Measurements from ENCODE around the gene KLF13. TPM values are rescaled to one million over a fixed set of nuclear protein-coding genes. Genes with fewer than 3 reads are reported as not detected.

The KLF13 gene
- total and polyA plus RNA-seq, 10 of the 15 experiments (the other 5 are each of a cell fraction or from before 2014, with no cell fraction given), result 20.3 to 109 (median 51.4) TPM

DNA sequence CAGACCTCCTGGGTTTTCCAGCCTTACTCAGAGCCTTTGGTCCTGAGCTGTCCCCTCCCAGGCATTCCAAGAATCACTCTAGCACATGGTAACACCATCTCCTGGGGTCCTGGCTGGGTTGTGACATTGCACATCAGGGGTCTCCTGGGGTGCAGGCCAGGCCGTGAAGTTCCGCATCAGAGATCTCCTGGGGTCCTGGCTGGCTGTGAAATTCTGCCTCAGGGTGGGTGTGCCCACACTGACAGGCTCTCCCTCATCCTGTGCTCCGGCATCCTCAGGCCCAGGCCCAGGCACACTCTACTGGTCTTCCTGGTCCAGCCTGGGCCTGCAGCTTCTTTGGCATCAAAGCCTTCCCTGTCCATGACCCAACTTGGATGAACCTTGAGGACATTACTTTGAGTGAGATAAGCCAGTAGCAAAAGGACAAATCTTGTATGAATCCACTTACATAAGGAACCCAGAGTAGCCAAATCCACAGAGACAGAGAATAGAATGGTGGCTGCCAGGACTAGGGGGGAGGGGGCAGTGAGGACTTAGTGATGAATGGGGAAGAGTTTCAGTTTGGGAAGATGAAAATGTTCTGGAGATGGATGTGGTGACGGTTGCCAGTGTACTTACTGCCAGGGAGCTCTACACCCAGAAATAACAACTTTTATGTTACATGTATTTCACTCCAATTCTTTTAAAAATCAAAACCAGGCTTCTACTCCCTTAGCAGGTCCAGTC, 49.1 kb upstream of the KLF13 start:
- SMC1A ChIA-PET (ENCODE audit: uncharacterized antibody, unreplicated experiment), result no interaction called here
- no TSS peak for BruUV-seq (replicated peaks)
- TF ChIP-seq, protein P1, sequence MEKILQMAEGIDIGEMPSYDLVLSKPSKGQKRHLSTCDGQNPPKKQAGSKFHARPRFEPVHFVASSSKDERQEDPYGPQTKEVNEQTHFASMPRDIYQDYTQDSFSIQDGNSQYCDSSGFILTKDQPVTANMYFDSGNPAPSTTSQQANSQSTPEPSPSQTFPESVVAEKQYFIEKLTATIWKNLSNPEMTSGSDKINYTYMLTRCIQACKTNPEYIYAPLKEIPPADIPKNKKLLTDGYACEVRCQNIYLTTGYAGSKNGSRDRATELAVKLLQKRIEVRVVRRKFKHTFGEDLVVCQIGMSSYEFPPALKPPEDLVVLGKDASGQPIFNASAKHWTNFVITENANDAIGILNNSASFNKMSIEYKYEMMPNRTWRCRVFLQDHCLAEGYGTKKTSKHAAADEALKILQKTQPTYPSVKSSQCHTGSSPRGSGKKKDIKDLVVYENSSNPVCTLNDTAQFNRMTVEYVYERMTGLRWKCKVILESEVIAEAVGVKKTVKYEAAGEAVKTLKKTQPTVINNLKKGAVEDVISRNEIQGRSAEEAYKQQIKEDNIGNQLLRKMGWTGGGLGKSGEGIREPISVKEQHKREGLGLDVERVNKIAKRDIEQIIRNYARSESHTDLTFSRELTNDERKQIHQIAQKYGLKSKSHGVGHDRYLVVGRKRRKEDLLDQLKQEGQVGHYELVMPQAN (conservative IDR thresholded peaks at IDR 0.05), result no peak
- TF ChIP-seq BHLHE40 (IDR thresholded peaks at IDR 0.05; ENCODE audit: borderline replicate concordance in 1 of 2, low read depth in 2 of 2, low read length in 1 of 2) (no peak), GATAD2B (conservative IDR thresholded peaks at IDR 0.05; ENCODE audit: low read depth) (no peak), ZNF274 (IDR thresholded peaks at IDR 0.05; ENCODE audit: insufficient read depth, insufficient read length) (no peak), SIX5 (IDR thresholded peaks at IDR 0.05; ENCODE audit: low read depth, low read length, severe bottlenecking) (no peak), CBX3 (IDR thresholded peaks at IDR 0.05; ENCODE audit: borderline replicate concordance, low read depth) (no peak), SREBF1 (IDR thresholded peaks at IDR 0.05; ENCODE audit: low read length) (no peak), HDGF (IDR thresholded peaks at IDR 0.05) (no peak), FOS (IDR thresholded peaks at IDR 0.05; ENCODE audit: borderline replicate concordance, extremely low read depth, insufficient read length) (no peak), NR2C1 (IDR thresholded peaks at IDR 0.05) (no peak), MLLT1 (IDR thresholded peaks at IDR 0.05) (no peak), RB1 (IDR thresholded peaks at IDR 0.05; ENCODE audit: borderline replicate concordance) (no peak)
- TF ChIP-seq, protein P2, sequence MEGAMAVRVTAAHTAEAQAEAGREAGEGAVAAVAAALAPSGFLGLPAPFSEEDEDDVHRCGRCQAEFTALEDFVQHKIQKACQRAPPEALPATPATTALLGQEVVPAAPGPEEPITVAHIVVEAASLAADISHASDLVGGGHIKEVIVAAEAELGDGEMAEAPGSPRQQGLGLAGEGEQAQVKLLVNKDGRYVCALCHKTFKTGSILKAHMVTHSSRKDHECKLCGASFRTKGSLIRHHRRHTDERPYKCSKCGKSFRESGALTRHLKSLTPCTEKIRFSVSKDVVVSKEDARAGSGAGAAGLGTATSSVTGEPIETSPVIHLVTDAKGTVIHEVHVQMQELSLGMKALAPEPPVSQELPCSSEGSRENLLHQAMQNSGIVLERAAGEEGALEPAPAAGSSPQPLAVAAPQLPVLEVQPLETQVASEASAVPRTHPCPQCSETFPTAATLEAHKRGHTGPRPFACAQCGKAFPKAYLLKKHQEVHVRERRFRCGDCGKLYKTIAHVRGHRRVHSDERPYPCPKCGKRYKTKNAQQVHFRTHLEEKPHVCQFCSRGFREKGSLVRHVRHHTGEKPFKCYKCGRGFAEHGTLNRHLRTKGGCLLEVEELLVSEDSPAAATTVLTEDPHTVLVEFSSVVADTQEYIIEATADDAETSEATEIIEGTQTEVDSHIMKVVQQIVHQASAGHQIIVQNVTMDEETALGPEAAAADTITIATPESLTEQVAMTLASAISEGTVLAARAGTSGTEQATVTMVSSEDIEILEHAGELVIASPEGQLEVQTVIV (IDR thresholded peaks at IDR 0.05; ENCODE audit: borderline replicate concordance, partially characterized antibody), result no peak
- TF ChIP-seq, protein P3, sequence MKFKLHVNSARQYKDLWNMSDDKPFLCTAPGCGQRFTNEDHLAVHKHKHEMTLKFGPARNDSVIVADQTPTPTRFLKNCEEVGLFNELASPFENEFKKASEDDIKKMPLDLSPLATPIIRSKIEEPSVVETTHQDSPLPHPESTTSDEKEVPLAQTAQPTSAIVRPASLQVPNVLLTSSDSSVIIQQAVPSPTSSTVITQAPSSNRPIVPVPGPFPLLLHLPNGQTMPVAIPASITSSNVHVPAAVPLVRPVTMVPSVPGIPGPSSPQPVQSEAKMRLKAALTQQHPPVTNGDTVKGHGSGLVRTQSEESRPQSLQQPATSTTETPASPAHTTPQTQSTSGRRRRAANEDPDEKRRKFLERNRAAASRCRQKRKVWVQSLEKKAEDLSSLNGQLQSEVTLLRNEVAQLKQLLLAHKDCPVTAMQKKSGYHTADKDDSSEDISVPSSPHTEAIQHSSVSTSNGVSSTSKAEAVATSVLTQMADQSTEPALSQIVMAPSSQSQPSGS (IDR thresholded peaks at IDR 0.05; ENCODE audit: low read length), result no peak
- TF ChIP-seq, protein P4, sequence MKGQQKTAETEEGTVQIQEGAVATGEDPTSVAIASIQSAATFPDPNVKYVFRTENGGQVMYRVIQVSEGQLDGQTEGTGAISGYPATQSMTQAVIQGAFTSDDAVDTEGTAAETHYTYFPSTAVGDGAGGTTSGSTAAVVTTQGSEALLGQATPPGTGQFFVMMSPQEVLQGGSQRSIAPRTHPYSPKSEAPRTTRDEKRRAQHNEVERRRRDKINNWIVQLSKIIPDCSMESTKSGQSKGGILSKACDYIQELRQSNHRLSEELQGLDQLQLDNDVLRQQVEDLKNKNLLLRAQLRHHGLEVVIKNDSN (IDR thresholded peaks at IDR 0.05; ENCODE audit: borderline replicate concordance, extremely low read length, insufficient read depth, low read depth, low read length), result no peak

More for the DNA sequence above, 49.1 kb upstream of the KLF13 start:
- Histone ChIP-seq H4K20me1 (ENCODE audit: control insufficient read depth, insufficient read depth) (no peaks in the 10 kb centered on the region), H3K4me3 (no peak overlapping the region), H3K4me2 (ENCODE audit: control insufficient read depth, insufficient read depth) (no peak overlapping the region), H3K9me3 (replicated peaks; ENCODE audit: control insufficient read depth, insufficient read depth, low read length) (no peaks in the 10 kb centered on the region), H3K9ac (ENCODE audit: control insufficient read depth, insufficient read depth, low read length) (no peak overlapping the region), H3K36me3 (ENCODE audit: control insufficient read depth in 2 of 2, insufficient read depth in 2 of 2, low read length in 1 of 2) (no peaks in the 10 kb centered on the region), H3K4me1 (ENCODE audit: control insufficient read depth, insufficient read depth, low read length) (peaks cover 7% of the 10 kb centered on the region), H2AFZ (ENCODE audit: control insufficient read depth, low read depth, low read length) (no peak overlapping the region), H3K27me3 (replicated peaks in 1 of 2; ENCODE audit: control insufficient read depth in 2 of 2, insufficient read depth in 2 of 2, low read length in 1 of 2) (no peaks in the 10 kb centered on the region), H3K27ac (ENCODE audit: control insufficient read depth, insufficient read depth) (no peak overlapping the region), H3K79me2 (ENCODE audit: control insufficient read depth, insufficient read depth, low read length) (no peaks in the 10 kb centered on the region)
- ChIA-PET POLR2A (interaction anchor here (0.5 kb wide), 1 partner anchor 182 kb away, joined by 3 read pairs; no protein-coding TSS in a partner anchor), CTCF (interaction anchor here (1.0 kb wide), 1 partner anchor 12 kb away, joined by 3 read pairs; no protein-coding TSS in a partner anchor), RAD21 (ENCODE audit: unreplicated experiment) (interaction anchor here (1.4 kb wide), 1 partner anchor 12 kb away, joined by 4 read pairs; no protein-coding TSS in a partner anchor)
- ATAC-seq, result no peak
- WGBS (ENCODE audit: insufficient coverage, insufficient replicate concordance, low lambda C conversion rate, missing lambda C conversion rate), result 97% methylated on average over 4 of the region's 4 CpGs
- in situ Hi-C loops (cut with MboI), result no loop called here
- DNase-seq (ENCODE audit: low read depth, low spot score), result no peak
- no peak for FAIRE-seq
- intact Hi-C loops (cut with micrococcal nuclease; ENCODE audit: unreplicated experiment), result no loop called here
